Ishikawa (cell line): ENCODE measurements around the gene EIPR1.

ENCODE experiments used
- CREB1 ChIP-seq: IDR thresholded peaks from 2 replicates; pipeline ENCODE4 v1.6.1; 2012; ENCODE audit warnings: low read depth
- EGR1 ChIP-seq: IDR thresholded peaks from 2 replicates; pipeline ENCODE4 v1.6.1; 2012
- EP300 ChIP-seq: IDR thresholded peaks from 2 replicates; pipeline ENCODE4 v1.6.1; 2012; ENCODE audit warnings: borderline replicate concordance
- RAD21 ChIP-seq: IDR thresholded peaks from 2 replicates; pipeline ENCODE4 v1.6.1; 2012; ENCODE audit warnings: low read depth
- TAF1 ChIP-seq: IDR thresholded peaks from 2 replicates; pipeline ENCODE4 v1.6.1; 2012; ENCODE audit warnings: low read depth, mild to moderate bottlenecking
- YY1 ChIP-seq: IDR thresholded peaks from 2 replicates; pipeline ENCODE4 v1.6.1; 2012; ENCODE audit warnings: low read depth
- ZBTB7A ChIP-seq: IDR thresholded peaks from 2 replicates; pipeline ENCODE4 v1.6.1; 2012; ENCODE audit warnings: low read depth
- TF ChIP-seq, protein P1 (sequence below): IDR thresholded peaks from 2 replicates; pipeline ENCODE4 v1.6.1; 2012; ENCODE audit warnings: low read depth, mild to moderate bottlenecking
- TF ChIP-seq, protein P2 (sequence below): IDR thresholded peaks from 2 replicates; pipeline ENCODE4 v1.6.1; 2012

DNA sequence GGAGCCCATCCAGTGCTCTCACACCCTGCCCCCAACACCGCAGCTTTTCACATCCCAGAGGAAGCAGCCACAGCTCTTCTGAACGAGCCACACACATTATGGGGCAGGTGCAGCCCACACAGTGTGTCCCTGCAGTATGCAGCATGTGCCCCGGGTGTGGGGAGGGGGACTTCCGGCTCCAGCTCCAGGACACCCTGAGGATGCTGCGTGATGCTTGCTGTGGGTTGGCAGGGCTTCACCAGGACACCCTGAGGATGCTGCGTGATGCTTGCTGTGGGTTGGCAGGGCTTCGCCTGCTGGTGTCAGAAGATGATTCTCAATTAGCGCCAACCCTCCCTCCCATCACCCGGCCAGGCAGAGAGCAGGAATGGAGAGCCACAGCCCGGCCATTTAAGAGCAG is 193.9 kb downstream of the EIPR1 start:
- TF ChIP-seq, protein P1, sequence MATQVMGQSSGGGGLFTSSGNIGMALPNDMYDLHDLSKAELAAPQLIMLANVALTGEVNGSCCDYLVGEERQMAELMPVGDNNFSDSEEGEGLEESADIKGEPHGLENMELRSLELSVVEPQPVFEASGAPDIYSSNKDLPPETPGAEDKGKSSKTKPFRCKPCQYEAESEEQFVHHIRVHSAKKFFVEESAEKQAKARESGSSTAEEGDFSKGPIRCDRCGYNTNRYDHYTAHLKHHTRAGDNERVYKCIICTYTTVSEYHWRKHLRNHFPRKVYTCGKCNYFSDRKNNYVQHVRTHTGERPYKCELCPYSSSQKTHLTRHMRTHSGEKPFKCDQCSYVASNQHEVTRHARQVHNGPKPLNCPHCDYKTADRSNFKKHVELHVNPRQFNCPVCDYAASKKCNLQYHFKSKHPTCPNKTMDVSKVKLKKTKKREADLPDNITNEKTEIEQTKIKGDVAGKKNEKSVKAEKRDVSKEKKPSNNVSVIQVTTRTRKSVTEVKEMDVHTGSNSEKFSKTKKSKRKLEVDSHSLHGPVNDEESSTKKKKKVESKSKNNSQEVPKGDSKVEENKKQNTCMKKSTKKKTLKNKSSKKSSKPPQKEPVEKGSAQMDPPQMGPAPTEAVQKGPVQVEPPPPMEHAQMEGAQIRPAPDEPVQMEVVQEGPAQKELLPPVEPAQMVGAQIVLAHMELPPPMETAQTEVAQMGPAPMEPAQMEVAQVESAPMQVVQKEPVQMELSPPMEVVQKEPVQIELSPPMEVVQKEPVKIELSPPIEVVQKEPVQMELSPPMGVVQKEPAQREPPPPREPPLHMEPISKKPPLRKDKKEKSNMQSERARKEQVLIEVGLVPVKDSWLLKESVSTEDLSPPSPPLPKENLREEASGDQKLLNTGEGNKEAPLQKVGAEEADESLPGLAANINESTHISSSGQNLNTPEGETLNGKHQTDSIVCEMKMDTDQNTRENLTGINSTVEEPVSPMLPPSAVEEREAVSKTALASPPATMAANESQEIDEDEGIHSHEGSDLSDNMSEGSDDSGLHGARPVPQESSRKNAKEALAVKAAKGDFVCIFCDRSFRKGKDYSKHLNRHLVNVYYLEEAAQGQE, result no peak
- TF ChIP-seq EP300 (no peak), RAD21 (no peak), TAF1 (no peak), EGR1 (no peak), CREB1 (no peak), ZBTB7A (no peak), YY1 (no peak)
- TF ChIP-seq, protein P2, sequence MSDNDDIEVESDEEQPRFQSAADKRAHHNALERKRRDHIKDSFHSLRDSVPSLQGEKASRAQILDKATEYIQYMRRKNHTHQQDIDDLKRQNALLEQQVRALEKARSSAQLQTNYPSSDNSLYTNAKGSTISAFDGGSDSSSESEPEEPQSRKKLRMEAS, result no peak
